H9 (cell line): ENCODE data around the gene VENTX. TPM values are rescaled to one million over a fixed set of nuclear protein-coding genes. Genes with fewer than 3 reads are reported as not detected.

ENCODE experiments used
- DNase-seq: peaks from one replicate; pipeline ENCODE4 v3.0.0-alpha.2; 2017
- H2AFZ ChIP-seq: one replicate; pipeline ENCODE4 v1.6.1; 2013; ENCODE audit warnings: mild to moderate bottlenecking, low read length, control low read depth, moderate library complexity
- H2AK5ac ChIP-seq: 2 replicates; pipeline ENCODE4 v1.6.1; 2013; ENCODE audit warnings: low read length, control low read depth, mixed read lengths; ENCODE audit not compliant: insufficient read length
- H2BK120ac ChIP-seq: one replicate; pipeline ENCODE4 v1.6.1; 2013; ENCODE audit warnings: low read depth, mild to moderate bottlenecking, low read length, control low read depth, inconsistent platforms; ENCODE audit not compliant: poor library complexity, severe bottlenecking
- H2BK12ac ChIP-seq: 2 replicates; pipeline ENCODE4 v1.6.1; 2013; ENCODE audit warnings: low read length, control low read depth, mixed read lengths, low read depth; ENCODE audit not compliant: insufficient read length
- H2BK15ac ChIP-seq: 2 replicates; pipeline ENCODE4 v1.6.1; 2013; ENCODE audit warnings: low read depth, low read length, control low read depth
- H2BK20ac ChIP-seq: one replicate; pipeline ENCODE4 v1.6.1; 2013; ENCODE audit warnings: low read depth, mild to moderate bottlenecking, low read length, control low read depth, inconsistent platforms; ENCODE audit not compliant: poor library complexity, severe bottlenecking
- H2BK5ac ChIP-seq: 2 replicates; pipeline ENCODE4 v1.6.1; 2013; ENCODE audit warnings: low read length, control low read depth, mixed read lengths; ENCODE audit not compliant: insufficient read length
- H3K14ac ChIP-seq: 2 replicates; pipeline ENCODE4 v1.6.1; 2013; ENCODE audit warnings: low read length, control low read depth; ENCODE audit not compliant: insufficient read depth
- H3K18ac ChIP-seq: 2 replicates; pipeline ENCODE4 v1.6.1; 2013; ENCODE audit warnings: low read depth, mild to moderate bottlenecking, mixed read lengths, low read length, control low read depth; ENCODE audit not compliant: insufficient read length
- H3K23ac ChIP-seq: 2 replicates; pipeline ENCODE4 v1.6.1; 2013; ENCODE audit warnings: low read length, control low read depth, mixed read lengths, low read depth; ENCODE audit not compliant: insufficient read length
- H3K23me2 ChIP-seq: 2 replicates; pipeline ENCODE4 v1.6.1; 2013; ENCODE audit warnings: low read depth, mild to moderate bottlenecking, mixed read lengths, low read length, control low read depth; ENCODE audit not compliant: insufficient read length, poor library complexity, severe bottlenecking
- H3K27ac ChIP-seq: 2 replicates; pipeline ENCODE4 v1.5.1; 2013; ENCODE audit warnings: low read length, control low read depth, mixed read lengths, low read depth; ENCODE audit not compliant: insufficient read length
- H3K27me3 ChIP-seq: 2 replicates; pipeline ENCODE4 v1.6.1; 2013; ENCODE audit warnings: low read length, control low read depth, inconsistent platforms; ENCODE audit not compliant: insufficient read depth
- H3K4ac ChIP-seq: 2 replicates; pipeline ENCODE4 v1.6.1; 2013; ENCODE audit warnings: low read depth, mild to moderate bottlenecking, control low read depth, inconsistent platforms, low read length, moderate library complexity
- H3K4me1 ChIP-seq: 2 replicates; pipeline ENCODE4 v1.6.1; 2013; ENCODE audit warnings: low read length, control low read depth, inconsistent platforms; ENCODE audit not compliant: insufficient read depth
- H3K4me2 ChIP-seq: 2 replicates; pipeline ENCODE4 v1.6.1; 2013; ENCODE audit warnings: low read length, control low read depth, mixed read lengths; ENCODE audit not compliant: insufficient read length, insufficient read depth
- H3K56ac ChIP-seq: 2 replicates; pipeline ENCODE4 v1.6.1; 2013; ENCODE audit warnings: low read depth, mild to moderate bottlenecking, mixed read lengths, low read length, control low read depth; ENCODE audit not compliant: insufficient read length
- H3K79me1 ChIP-seq: 2 replicates; pipeline ENCODE4 v1.6.1; 2013; ENCODE audit warnings: low read depth, mild to moderate bottlenecking, moderate library complexity, low read length, control low read depth, inconsistent platforms; ENCODE audit not compliant: insufficient read depth, poor library complexity, severe bottlenecking
- H3K79me2 ChIP-seq: 2 replicates; pipeline ENCODE4 v1.6.1; 2013; ENCODE audit warnings: low read length, control low read depth, inconsistent platforms; ENCODE audit not compliant: insufficient read depth
- H3K9ac ChIP-seq: 2 replicates; pipeline ENCODE4 v1.6.1; 2013; ENCODE audit warnings: low read length, control low read depth, mixed read lengths; ENCODE audit not compliant: insufficient read length; ENCODE audit errors: extremely low read depth
- H3K9me3 ChIP-seq: one replicate; pipeline ENCODE4 v1.6.1; 2013; ENCODE audit warnings: low read depth, low read length, inconsistent platforms; ENCODE audit not compliant: control insufficient read depth
- H3T11ph ChIP-seq: one replicate; pipeline ENCODE4 v1.6.1; 2013; ENCODE audit warnings: mild to moderate bottlenecking, low read length, control low read depth, inconsistent platforms
- H4K20me1 ChIP-seq: one replicate; pipeline ENCODE4 v1.6.1; 2013; ENCODE audit not compliant: control insufficient read depth, insufficient read length, insufficient read depth
- H4K5ac ChIP-seq: 2 replicates; pipeline ENCODE4 v1.6.1; 2013; ENCODE audit warnings: low read depth, mild to moderate bottlenecking, mixed read lengths, low read length, control low read depth; ENCODE audit not compliant: insufficient read length
- H4K8ac ChIP-seq: replicated peaks from 2 replicates; pipeline ENCODE4 v1.6.1; 2013; ENCODE audit warnings: low read length, control low read depth, mixed read lengths, low read depth; ENCODE audit not compliant: insufficient read length
- H4K91ac ChIP-seq: 2 replicates; pipeline ENCODE4 v1.6.1; 2013; ENCODE audit warnings: low read depth, mild to moderate bottlenecking, moderate library complexity, mixed read lengths, low read length, control low read depth; ENCODE audit not compliant: insufficient read length
- H3K27ac Mint-ChIP-seq, 3 experiments: 2 replicates in 2 of 3; 3 replicates in 1 of 3; pipeline ENCODE4 v1.8.0; 2020 to 2021; ENCODE audit warnings: mixed read lengths in 3 of 3, mild to moderate bottlenecking in 1 of 3, moderate library complexity in 1 of 3
- H3K27me3 Mint-ChIP-seq: 2 replicates; pipeline ENCODE4 v1.8.0; 2021; ENCODE audit warnings: low read depth, mild to moderate bottlenecking, moderate library complexity, mixed read lengths
- H3K36me3 Mint-ChIP-seq, 3 experiments: 2 replicates in 2 of 3; 3 replicates in 1 of 3; pipeline ENCODE4 v1.8.0; 2020 to 2021; ENCODE audit warnings: low read depth in 3 of 3, mixed read lengths in 3 of 3; ENCODE audit not compliant: insufficient read depth in 1 of 3
- H3K4me1 Mint-ChIP-seq, 2 experiments: 2 replicates each; pipeline ENCODE4 v1.8.0; 2020; ENCODE audit warnings: mixed read lengths in 2 of 2
- H3K4me3 Mint-ChIP-seq, 2 experiments: 2 replicates in 1 of 2; 3 replicates in 1 of 2; pipeline ENCODE4 v1.8.0; 2020 to 2021; ENCODE audit warnings: mild to moderate bottlenecking in 2 of 2, mixed read lengths in 2 of 2, moderate library complexity in 1 of 2
- H3K9me3 Mint-ChIP-seq, 2 experiments: 2 replicates in 1 of 2; 3 replicates in 1 of 2; pipeline ENCODE4 v1.8.0; 2020; ENCODE audit warnings: mild to moderate bottlenecking in 2 of 2, mixed read lengths in 2 of 2, moderate library complexity in 1 of 2
- CTCF ChIP-seq: fragments of 200-600 bp; sonication (generic); conservative IDR thresholded peaks from 3 replicates; pipeline ENCODE4 v1.8.0; 2021; ENCODE audit warnings: antibody characterized with exemption, mild to moderate bottlenecking
- WGBS: extraction: QIAGEN DNeasy Blood & Tissue Kit; methylation state at CpG from one replicate; pipeline ENCODE4 v1.1.7; 2013; ENCODE audit warnings: missing lambda C conversion rate, low lambda C conversion rate, mixed read lengths; ENCODE audit not compliant: insufficient read length; ENCODE audit errors: extremely low coverage; 5-methylcytosine and 5-hydroxymethylcytosine counted together
- total RNA-seq: library from RNA; stranded (reverse); gene quantifications from 2 replicates; pipeline ENCODE4 v1.2.1, GENCODE V29; 2021

The VENTX gene
- total RNA-seq, 1 experiment from 2014 or later: 10.9 TPM

GRCh38 chr10:133287832-133288500, 50.3 kb downstream of the VENTX start:
- H3T11ph ChIP-seq: no peak overlapping the region
- H4K5ac ChIP-seq: no peak overlapping the region
- Mint-ChIP-seq H3K4me3 (no peak overlapping the region), H3K9me3 (no peaks in the 10 kb centered on the region), H3K36me3 (peaks cover 24 to 75% (median 71%) of the 10 kb centered on the region in 3 experiments; a peak in 6 of 7 replicates), H3K4me1 (no peaks in the 10 kb centered on the region), H3K27ac (no peak overlapping the region), H3K27me3 (no peaks in the 10 kb centered on the region)
- H3K23ac ChIP-seq: no peak overlapping the region
- no peak overlapping the region for H2AFZ ChIP-seq
- H3K9ac ChIP-seq: no peak overlapping the region
- no peak overlapping the region for H3K4me2 ChIP-seq
- H4K8ac ChIP-seq: no peak overlapping the region
- H3K4me1 ChIP-seq: no peaks in the 10 kb centered on the region
- no peak overlapping the region for H2AK5ac ChIP-seq
- H3K27me3 ChIP-seq: no peaks in the 10 kb centered on the region
- H3K27ac ChIP-seq: no peak overlapping the region
- no peak overlapping the region for H4K91ac ChIP-seq
- H4K20me1 ChIP-seq: no peaks in the 10 kb centered on the region
- H3K56ac ChIP-seq: no peak overlapping the region
- H3K18ac ChIP-seq: no peak overlapping the region
- H3K79me2 ChIP-seq: no peaks in the 10 kb centered on the region
- H3K14ac ChIP-seq: no peak overlapping the region
- no peak overlapping the region for H2BK120ac ChIP-seq
- no peak for DNase-seq
- H2BK12ac ChIP-seq: no peak overlapping the region
- H3K79me1 ChIP-seq: no peaks in the 10 kb centered on the region
- no peaks in the 10 kb centered on the region for H3K23me2 ChIP-seq
- no CpG with 5 or more reads among the region's 46 CpGs for WGBS
- no peaks in the 10 kb centered on the region for H3K9me3 ChIP-seq
- no peak for TF ChIP-seq CTCF
- no peak overlapping the region for H2BK15ac ChIP-seq
- no peak overlapping the region for H2BK5ac ChIP-seq
- H2BK20ac ChIP-seq: no peak overlapping the region
- H3K4ac ChIP-seq: no peak overlapping the region
